ENCODE measurements around the gene ST14.
A peak's percentile ranks its signal among the peaks of the same experiment; 100 is the strongest.

Gene ST14

GRCh38 chr11:130206141-130206540 is 46.6 kb downstream of the ST14 start:
- no peak for DNase-seq

- DNase-seq = no peak
Observed at GRCh38 chr11:130208241-130209127, 48.9 kb downstream of the ST14 start.

- no peak for DNase-seq
Observed at GRCh38 chr11:130209128-130209932, 49.7 kb downstream of the ST14 start.

DNA sequence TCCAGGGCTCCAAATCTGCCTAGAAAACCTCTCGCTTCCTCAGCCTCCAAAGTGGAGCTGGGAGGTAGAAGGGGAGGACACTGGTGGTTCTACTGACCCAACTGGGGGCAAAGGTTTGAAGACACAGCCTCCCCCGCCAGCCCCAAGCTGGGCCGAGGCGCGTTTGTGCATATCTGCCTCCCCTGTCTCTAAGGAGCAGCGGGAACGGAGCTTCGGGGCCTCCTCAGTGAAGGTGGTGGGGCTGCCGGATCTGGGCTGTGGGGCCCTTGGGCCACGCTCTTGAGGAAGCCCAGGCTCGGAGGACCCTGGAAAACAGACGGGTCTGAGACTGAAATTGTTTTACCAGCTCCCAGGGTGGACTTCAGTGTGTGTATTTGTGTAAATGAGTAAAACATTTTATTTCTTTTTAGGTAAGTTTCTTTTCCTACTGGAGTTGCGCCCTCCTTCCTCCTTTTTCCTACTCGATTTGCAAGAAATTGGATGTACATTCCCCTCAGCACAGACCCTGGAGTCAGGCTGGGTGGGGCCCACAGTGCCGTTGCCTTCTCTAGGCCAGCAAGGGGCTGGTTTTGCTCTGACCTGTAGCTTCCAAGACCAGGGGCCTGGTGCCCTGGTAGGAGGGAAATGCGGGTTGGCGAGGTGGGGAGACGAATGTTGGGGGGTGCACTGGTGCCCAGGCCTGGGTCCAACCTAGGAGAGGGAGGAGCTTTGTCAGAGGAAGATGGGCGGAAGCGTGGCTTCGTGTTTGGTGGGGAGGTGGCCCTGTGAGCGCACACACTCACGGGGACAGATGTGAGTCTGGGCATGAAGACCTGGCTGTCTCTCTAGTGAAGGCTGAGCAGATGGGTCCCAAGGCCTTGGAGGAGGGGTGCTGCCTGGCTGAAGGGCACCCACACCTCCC is 50.6 kb downstream of the ST14 start:
- no peak for DNase-seq

GRCh38 chr11:130211144-130211543 is 51.6 kb downstream of the ST14 start:
- no peak for DNase-seq

- DNase-seq = no peak
Observed at GRCh38 chr11:130211781-130212401, 52.3 kb downstream of the ST14 start.

DNA sequence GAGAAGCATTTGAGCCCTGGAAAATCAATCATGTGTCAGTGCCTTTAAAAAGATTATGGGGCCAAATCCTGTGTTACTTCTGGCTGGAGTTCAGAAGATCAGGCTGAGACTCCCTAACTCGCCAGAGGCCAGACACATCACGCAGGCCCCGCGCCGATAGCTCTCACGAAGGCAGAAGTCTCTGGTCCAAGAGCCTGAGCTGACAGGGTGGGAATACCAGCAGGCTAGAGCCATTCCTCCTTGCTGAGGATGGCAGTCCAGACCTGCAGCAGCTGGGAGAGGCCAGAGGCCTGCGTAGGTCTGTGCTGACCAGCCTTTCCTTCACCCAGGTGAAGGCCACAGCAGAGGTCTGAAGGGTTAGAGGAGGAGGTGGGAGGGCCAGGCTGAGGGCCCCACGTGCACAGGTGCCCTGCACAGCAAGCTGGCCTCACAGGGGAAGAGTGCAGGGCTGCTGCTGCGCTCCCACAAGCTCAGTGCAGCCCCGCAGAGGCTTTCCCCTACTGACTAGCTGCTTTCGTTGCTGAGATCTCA is 52.9 kb downstream of the ST14 start:
- DNase-seq = no peak

DNA sequence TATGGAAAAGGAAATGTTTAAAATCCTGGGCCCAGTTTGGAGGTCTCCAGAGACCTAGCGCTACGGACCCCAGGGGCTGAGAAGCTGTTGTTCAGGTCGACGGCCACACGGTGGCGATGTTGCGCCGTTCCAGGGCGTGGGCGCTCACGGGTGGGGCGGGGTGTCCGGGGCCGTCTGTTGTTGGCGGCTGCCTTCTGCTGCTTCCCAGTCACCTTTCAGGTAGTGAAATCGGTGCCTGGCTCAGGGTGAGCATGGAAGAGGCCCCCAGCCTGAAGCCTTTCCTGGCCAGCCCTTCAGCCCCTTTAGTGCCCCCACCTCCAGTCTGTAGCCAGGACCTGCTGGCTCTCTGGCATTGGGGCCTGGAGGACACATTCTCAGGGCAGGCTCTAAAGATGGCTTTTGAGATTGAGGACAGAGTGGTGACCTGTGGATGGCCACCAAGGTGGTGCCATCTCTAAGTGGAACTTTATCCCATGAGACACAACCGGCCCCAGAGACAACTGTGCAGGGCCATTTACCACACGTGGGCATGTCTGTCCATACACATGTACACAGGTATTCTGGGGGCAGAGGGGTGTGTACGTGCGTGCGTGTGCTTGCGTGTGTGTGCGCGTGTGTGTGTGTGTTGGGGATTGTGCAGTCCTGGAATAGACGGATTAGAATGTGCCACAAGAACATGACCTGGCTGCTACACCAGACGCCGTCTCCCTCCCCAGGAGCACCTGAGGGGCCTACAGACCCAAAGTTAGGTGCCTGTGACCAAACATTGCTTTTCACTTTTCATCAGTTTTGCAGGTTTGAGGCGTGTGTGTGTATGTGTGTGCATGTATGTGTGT is 53.8 kb downstream of the ST14 start:
- DNase-seq = peak in 45 of 58 donors; percentile 8 to 76 (median 36)

DNA sequence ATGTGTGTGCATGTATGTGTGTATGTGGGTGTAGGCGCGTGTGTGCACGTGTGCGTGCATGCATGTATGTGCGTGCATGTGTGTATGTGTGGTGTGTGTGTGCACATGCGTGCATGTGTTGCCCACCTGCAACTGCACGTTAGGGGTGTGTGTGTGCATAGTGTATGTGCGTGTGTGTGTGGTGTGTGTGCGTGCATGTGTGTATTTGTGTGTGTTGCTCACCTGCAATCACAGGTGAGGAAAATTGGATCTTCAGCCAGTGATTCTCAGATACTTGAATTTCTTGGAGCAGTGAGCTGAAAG is 54.3 kb downstream of the ST14 start:
- no peak for DNase-seq

DNA sequence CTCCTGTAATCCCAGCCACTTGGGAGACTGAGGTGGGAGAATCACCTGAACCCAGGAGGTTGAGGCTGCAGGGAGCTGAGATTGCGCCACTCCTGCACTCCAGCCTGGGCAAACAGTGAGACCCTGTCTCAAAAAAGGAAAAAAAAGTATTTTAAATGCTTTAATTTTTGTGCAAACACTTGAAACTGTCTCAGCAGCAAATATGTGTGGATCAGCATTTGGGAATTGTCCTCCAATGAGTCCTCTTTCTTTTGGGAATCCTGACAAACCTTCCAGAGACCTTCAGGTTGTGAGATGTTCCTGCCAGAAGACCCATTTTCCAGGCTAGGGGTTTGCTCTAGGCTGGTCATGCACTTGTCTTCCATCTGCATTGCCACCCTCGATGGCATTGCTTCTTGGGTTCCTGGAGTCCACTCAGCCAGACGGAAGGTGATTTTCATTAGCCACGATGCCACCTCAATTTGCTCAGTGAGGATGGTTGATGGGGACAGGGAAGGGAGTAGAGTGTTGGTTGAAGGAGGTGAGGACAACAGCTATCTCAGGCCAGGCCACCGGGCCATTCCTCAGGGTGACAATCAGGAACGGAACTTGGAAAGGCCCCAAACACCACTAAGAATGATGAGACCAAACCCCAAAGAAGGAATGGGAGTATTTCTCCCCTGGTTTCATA is 55.4 kb downstream of the ST14 start:
- DNase-seq = no peak

- DNase-seq = peak in 1 of 58 donors; percentile 11
Observed at GRCh38 chr11:130215531-130216220, 56.1 kb downstream of the ST14 start.

DNA sequence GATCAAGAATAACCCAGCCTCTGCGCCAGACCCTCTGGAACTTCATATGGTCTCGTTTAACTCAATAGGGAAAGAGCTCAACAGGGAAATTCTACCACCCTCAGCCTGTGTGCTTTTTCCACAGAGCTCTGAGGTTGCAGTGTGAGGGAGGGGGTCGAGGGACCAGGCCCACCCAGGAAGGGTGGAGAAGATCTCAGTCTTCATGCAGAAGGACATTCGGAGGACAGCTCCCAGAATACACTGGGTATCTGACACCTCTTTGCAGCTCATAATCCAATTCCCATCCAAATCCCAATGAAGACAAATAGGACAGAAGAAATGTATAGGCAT is 56.6 kb downstream of the ST14 start:
- DNase-seq = no peak

GRCh38 chr11:130216591-130217132 is 57.1 kb downstream of the ST14 start:
- no peak for DNase-seq

DNA sequence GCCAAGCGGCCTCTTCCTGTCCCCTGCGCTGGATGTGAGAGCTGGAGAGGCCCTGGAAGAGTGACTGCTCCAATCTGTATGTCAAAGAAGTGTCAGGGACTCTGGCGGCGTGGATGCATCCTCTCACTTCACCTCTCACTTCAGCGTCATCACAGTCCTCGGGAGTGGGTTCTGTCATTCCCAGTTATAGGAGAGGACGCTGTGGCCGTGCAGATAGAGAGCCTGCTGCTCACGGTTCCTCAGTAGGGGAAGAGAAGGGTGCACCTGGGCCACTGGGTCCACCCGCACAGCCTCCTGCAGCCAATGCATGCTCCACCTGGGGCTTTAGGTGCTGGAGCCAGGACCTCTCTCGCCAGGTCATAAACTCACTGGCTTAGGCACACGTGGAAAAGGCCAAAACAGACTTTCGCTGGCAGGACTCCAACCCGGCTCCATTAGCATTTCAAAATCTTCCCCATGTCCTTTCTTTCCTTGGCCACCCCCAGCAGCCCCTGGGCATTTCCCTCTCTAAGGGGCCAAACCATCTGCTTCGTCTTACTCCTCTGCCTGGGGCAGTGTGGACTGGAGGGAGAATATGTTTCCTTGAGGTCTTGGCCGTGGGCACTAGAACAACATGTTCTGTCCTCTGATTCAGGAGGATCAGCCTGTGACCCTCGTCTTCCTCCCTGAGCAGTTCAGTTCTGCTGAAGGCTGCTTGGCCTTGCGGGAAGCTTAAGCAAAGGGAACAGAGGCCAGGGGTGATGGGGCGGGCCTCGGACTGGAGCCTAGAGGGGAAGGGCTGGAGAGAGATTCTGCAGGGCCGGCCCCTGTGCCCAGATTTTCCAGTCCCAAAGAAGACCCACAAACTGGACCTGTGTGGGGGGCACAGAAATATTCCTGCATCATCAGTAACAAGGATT is 57.8 kb downstream of the ST14 start:
- DNase-seq = no peak

- DNase-seq = no peak
Observed at GRCh38 chr11:130218501-130219070, 59.0 kb downstream of the ST14 start.

- no peak for DNase-seq
Observed at GRCh38 chr11:130219148-130219547, 59.6 kb downstream of the ST14 start.
